SK-N-SH treated with all-trans-retinoic acid at 6 μM for 48 hours (cell line): ENCODE results near the gene NBEA.

ENCODE experiments used
- CREB5 ChIP-seq: fragments of 250-450 bp; sonication (Bioruptor Pico); IDR thresholded peaks from 2 replicates; pipeline ENCODE4 v1.5.1; 2020; ENCODE audit warnings: low read depth, mild to moderate bottlenecking, moderate library complexity
- OSR1 ChIP-seq: fragments of 250-450 bp; sonication (Bioruptor Pico); IDR thresholded peaks from 2 replicates; pipeline ENCODE4 v1.8.0; 2022; ENCODE audit warnings: moderate library complexity, mild to moderate bottlenecking, inconsistent platforms
- PPARA ChIP-seq: fragments of 250-450 bp; sonication (Bioruptor Pico); IDR thresholded peaks from 2 replicates; pipeline ENCODE4 v1.5.0; 2020; ENCODE audit warnings: mild to moderate bottlenecking, borderline replicate concordance
- RARB ChIP-seq: fragments of 250-450 bp; sonication (Bioruptor Pico); IDR thresholded peaks from 2 replicates; pipeline ENCODE4 v1.8.0; 2021; ENCODE audit warnings: mild to moderate bottlenecking, moderate library complexity
- SNAI2 ChIP-seq: fragments of 250-450 bp; sonication (Bioruptor Pico); IDR thresholded peaks from 2 replicates; pipeline ENCODE4 v1.5.0; 2020; ENCODE audit warnings: mild to moderate bottlenecking, moderate library complexity
- TOX ChIP-seq: fragments of 250-450 bp; sonication (Bioruptor Pico); IDR thresholded peaks from 2 replicates; pipeline ENCODE4 v1.8.0; 2021; ENCODE audit warnings: mild to moderate bottlenecking, moderate library complexity, borderline replicate concordance
- ZNF565 ChIP-seq: fragments of 450-650 bp; formaldehyde crosslinking; conservative IDR thresholded peaks from 2 replicates; pipeline ENCODE4 v1.5.0; 2020; ENCODE audit warnings: low read depth, mild to moderate bottlenecking, moderate library complexity
- TF ChIP-seq, protein P1 (sequence below): fragments of 250-450 bp; sonication (Bioruptor Pico); IDR thresholded peaks from 2 replicates; pipeline ENCODE4 v1.8.0; 2021; ENCODE audit warnings: low read depth, mild to moderate bottlenecking, moderate library complexity, borderline replicate concordance

- no peak for TF ChIP-seq OSR1
- no peak for TF ChIP-seq RARB (CRISPR knock-in tag)
- TF ChIP-seq, protein P1, sequence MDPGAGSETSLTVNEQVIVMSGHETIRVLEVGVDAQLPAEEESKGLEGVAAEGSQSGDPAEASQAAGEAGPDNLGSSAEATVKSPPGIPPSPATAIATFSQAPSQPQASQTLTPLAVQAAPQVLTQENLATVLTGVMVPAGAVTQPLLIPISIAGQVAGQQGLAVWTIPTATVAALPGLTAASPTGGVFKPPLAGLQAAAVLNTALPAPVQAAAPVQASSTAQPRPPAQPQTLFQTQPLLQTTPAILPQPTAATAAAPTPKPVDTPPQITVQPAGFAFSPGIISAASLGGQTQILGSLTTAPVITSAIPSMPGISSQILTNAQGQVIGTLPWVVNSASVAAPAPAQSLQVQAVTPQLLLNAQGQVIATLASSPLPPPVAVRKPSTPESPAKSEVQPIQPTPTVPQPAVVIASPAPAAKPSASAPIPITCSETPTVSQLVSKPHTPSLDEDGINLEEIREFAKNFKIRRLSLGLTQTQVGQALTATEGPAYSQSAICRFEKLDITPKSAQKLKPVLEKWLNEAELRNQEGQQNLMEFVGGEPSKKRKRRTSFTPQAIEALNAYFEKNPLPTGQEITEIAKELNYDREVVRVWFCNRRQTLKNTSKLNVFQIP (CRISPR knock-in tag), result no peak
- TF ChIP-seq PPARA, result no peak
- TF ChIP-seq CREB5 (CRISPR knock-in tag), result no peak
- TF ChIP-seq TOX (CRISPR knock-in tag), result no peak
- TF ChIP-seq SNAI2, result no peak
- TF ChIP-seq ZNF565 (CRISPR knock-in tag), result no peak
These were observed 289.4 kb downstream of the NBEA start for GRCh38 chr13:35231426-35231825.
